ENCODE measurements around the gene ARMH3. TPM values are rescaled to one million over a fixed set of nuclear protein-coding genes. Genes with fewer than 3 reads are reported as not detected.

Gene ARMH3
- total RNA-seq, 1 donor from 2014 or later = 28.8 TPM

GRCh38 chr10:101959346-101959916 lies 96.5 kb downstream of the ARMH3 start:
- Mint-ChIP-seq H3K27ac (ENCODE audit: unreplicated experiment) (no peak overlapping the region), H3K9me3 (ENCODE audit: unreplicated experiment) (no peaks in the 10 kb centered on the region), H3K36me3 (ENCODE audit: unreplicated experiment) (peaks cover 25% of the 10 kb centered on the region), H3K4me3 (ENCODE audit: unreplicated experiment) (no peak overlapping the region), H3K4me1 (ENCODE audit: unreplicated experiment) (peaks cover 8% of the 10 kb centered on the region), H3K27me3 (ENCODE audit: unreplicated experiment) (no peaks in the 10 kb centered on the region)
- TF ChIP-seq, protein P1, sequence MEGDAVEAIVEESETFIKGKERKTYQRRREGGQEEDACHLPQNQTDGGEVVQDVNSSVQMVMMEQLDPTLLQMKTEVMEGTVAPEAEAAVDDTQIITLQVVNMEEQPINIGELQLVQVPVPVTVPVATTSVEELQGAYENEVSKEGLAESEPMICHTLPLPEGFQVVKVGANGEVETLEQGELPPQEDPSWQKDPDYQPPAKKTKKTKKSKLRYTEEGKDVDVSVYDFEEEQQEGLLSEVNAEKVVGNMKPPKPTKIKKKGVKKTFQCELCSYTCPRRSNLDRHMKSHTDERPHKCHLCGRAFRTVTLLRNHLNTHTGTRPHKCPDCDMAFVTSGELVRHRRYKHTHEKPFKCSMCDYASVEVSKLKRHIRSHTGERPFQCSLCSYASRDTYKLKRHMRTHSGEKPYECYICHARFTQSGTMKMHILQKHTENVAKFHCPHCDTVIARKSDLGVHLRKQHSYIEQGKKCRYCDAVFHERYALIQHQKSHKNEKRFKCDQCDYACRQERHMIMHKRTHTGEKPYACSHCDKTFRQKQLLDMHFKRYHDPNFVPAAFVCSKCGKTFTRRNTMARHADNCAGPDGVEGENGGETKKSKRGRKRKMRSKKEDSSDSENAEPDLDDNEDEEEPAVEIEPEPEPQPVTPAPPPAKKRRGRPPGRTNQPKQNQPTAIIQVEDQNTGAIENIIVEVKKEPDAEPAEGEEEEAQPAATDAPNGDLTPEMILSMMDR (IDR thresholded peaks at IDR 0.05) = no peak
- no peak for DNase-seq (ENCODE audit: extremely low spot score, unreplicated experiment)

- H3K27ac Mint-ChIP-seq (ENCODE audit: unreplicated experiment) = no peak overlapping the region
These were observed 97.3 kb downstream of the ARMH3 start for GRCh38 chr10:101958691-101959090.

GRCh38 chr10:101956898-101957297 lies 99.1 kb downstream of the ARMH3 start:
- Mint-ChIP-seq H3K36me3 (ENCODE audit: unreplicated experiment) (peaks cover 41% of the 10 kb centered on the region), H3K4me1 (ENCODE audit: unreplicated experiment) (peaks cover 2% of the 10 kb centered on the region), H3K27ac (ENCODE audit: unreplicated experiment) (no peak overlapping the region), H3K9me3 (ENCODE audit: unreplicated experiment) (no peaks in the 10 kb centered on the region), H3K27me3 (ENCODE audit: unreplicated experiment) (no peaks in the 10 kb centered on the region), H3K4me3 (ENCODE audit: unreplicated experiment) (no peak overlapping the region)
- TF ChIP-seq, protein P1 (IDR thresholded peaks at IDR 0.05) = no peak
- DNase-seq (ENCODE audit: extremely low spot score, unreplicated experiment) = no peak

More at GRCh38 chr10:101958691-101959090, 97.3 kb downstream of the ARMH3 start:
- Mint-ChIP-seq H3K4me3 (ENCODE audit: unreplicated experiment) (no peak overlapping the region), H3K4me1 (ENCODE audit: unreplicated experiment) (peaks cover 8% of the 10 kb centered on the region), H3K27me3 (ENCODE audit: unreplicated experiment) (no peaks in the 10 kb centered on the region), H3K36me3 (ENCODE audit: unreplicated experiment) (peaks cover 29% of the 10 kb centered on the region), H3K9me3 (ENCODE audit: unreplicated experiment) (no peaks in the 10 kb centered on the region)
- TF ChIP-seq, protein P1 (IDR thresholded peaks at IDR 0.05) = no peak
- no peak for DNase-seq (ENCODE audit: extremely low spot score, unreplicated experiment)

DNA sequence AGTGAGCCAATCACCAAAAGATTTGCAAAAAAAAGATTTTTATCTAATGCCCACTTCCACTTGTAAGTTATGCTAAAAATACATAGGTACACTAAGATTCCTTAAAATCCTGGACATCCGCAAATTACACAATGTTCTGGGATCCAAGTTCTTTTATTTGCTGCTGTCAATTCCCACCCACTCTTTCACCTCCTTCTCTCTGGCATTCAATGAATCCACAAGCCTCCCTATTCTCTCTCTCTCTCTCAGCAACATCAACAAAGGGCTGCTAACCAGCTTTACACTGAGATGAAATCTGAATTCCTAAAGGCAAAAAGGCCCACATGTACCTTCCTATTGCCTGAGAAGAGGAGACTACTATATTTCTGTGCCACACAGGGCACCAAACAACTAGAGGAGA lies 99.9 kb downstream of the ARMH3 start:
- no peak overlapping the region for H3K4me3 Mint-ChIP-seq (ENCODE audit: unreplicated experiment)
- H3K27me3 Mint-ChIP-seq (ENCODE audit: unreplicated experiment) = no peaks in the 10 kb centered on the region
- TF ChIP-seq, protein P1 (IDR thresholded peaks at IDR 0.05) = no peak
- no peaks in the 10 kb centered on the region for H3K4me1 Mint-ChIP-seq (ENCODE audit: unreplicated experiment)
- peaks cover 40% of the 10 kb centered on the region for H3K36me3 Mint-ChIP-seq (ENCODE audit: unreplicated experiment)
- no peak for DNase-seq (ENCODE audit: extremely low spot score, unreplicated experiment)
- H3K9me3 Mint-ChIP-seq (ENCODE audit: unreplicated experiment) = no peaks in the 10 kb centered on the region
- H3K27ac Mint-ChIP-seq (ENCODE audit: unreplicated experiment) = no peak overlapping the region

DNA sequence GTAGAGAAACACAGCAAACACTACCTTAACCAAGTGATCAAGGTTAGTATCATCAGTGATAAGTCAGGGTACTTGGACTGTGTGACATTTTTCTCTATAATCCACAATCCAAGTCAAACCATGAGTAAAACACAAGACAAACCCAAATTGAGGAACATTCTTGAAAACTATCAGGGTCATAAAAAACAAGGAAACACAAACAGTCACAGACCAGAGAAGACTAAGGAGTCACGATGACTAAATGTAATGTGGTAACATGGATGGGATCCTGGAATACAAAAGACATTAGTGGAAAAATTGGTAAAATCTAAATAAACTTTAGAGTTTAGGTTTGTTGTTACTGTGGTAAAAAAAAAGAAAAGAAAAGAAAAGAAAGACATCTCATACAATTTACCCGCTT lies 103.8 kb downstream of the ARMH3 start:
- no peaks in the 10 kb centered on the region for H3K27me3 Mint-ChIP-seq (ENCODE audit: unreplicated experiment)
- H3K4me3 Mint-ChIP-seq (ENCODE audit: unreplicated experiment) = no peak overlapping the region
- H3K36me3 Mint-ChIP-seq (ENCODE audit: unreplicated experiment) = peaks cover 53% of the 10 kb centered on the region
- peaks cover 23% of the 10 kb centered on the region for H3K9me3 Mint-ChIP-seq (ENCODE audit: unreplicated experiment)
- H3K27ac Mint-ChIP-seq (ENCODE audit: unreplicated experiment) = no peak overlapping the region
- DNase-seq (ENCODE audit: extremely low spot score, unreplicated experiment) = no peak
- no peaks in the 10 kb centered on the region for H3K4me1 Mint-ChIP-seq (ENCODE audit: unreplicated experiment)
- TF ChIP-seq, protein P1 (IDR thresholded peaks at IDR 0.05) = no peak
